DND-41 (cell line): ENCODE measurements around the gene EXOC6.
"Not testable (repeated sequence)": the region's sequence is repeated elsewhere in the genome, so short reads cannot be mapped to it uniquely, and the experiment has no call there.

ENCODE experiments used
- ATAC-seq: fragments of 200-7000 bp; cut with Tn5 transposase; 3 replicates; pipeline ENCODE4 v1.9.1; 2021; ENCODE audit warnings: low read depth; ENCODE audit not compliant: insufficient read depth
- DNase-seq: peaks from one replicate; pipeline ENCODE4 v3.0.0-alpha.2; 2020
- H2AFZ ChIP-seq: 2 replicates; pipeline ENCODE4 v1.6.0; 2012; ENCODE audit warnings: low read depth, low read length
- H3K27ac ChIP-seq: 2 replicates; pipeline ENCODE4 v1.5.1; 2012; ENCODE audit warnings: low read length, inconsistent platforms
- H3K27me3 ChIP-seq: fragments of 200-600 bp; sonication (generic); 2 replicates; pipeline ENCODE4 v1.6.0; 2012; ENCODE audit warnings: low read length, mild to moderate bottlenecking, inconsistent platforms; ENCODE audit not compliant: insufficient read depth, poor library complexity
- H3K36me3 ChIP-seq: 2 replicates; pipeline ENCODE4 v1.5.1; 2012; ENCODE audit warnings: low read length, inconsistent platforms; ENCODE audit not compliant: insufficient read depth
- H3K4me1 ChIP-seq: 2 replicates; pipeline ENCODE4 v1.5.1; 2012; ENCODE audit warnings: mild to moderate bottlenecking, low read length; ENCODE audit not compliant: insufficient read depth
- H3K4me2 ChIP-seq: 2 replicates; pipeline ENCODE4 v1.6.0; 2012; ENCODE audit warnings: mild to moderate bottlenecking, moderate library complexity, low read length, inconsistent platforms; ENCODE audit not compliant: insufficient read depth
- H3K4me3 ChIP-seq, 2 experiments: fragments of 200-600 bp in 1 of 2; shearing (Covaris generic) in 1 of 2; 2 replicates each; pipeline ENCODE4 v1.5.1; 2012 to 2016; ENCODE audit warnings: inconsistent platforms in 2 of 2, low read length in 2 of 2, mild to moderate bottlenecking in 2 of 2, low read depth in 1 of 2, moderate library complexity in 1 of 2
- H3K79me2 ChIP-seq: 2 replicates; pipeline ENCODE4 v1.6.0; 2012; ENCODE audit warnings: low read length, inconsistent platforms; ENCODE audit not compliant: insufficient read depth
- H3K9ac ChIP-seq: 2 replicates; pipeline ENCODE4 v1.6.0; 2012; ENCODE audit warnings: low read depth, mild to moderate bottlenecking, inconsistent platforms, low read length, moderate library complexity
- H3K9me3 ChIP-seq: 2 replicates; pipeline ENCODE4 v1.5.1; 2012; ENCODE audit warnings: low read length, moderate library complexity, mild to moderate bottlenecking, inconsistent platforms; ENCODE audit not compliant: insufficient read depth, severe bottlenecking
- H4K20me1 ChIP-seq: 2 replicates; pipeline ENCODE4 v1.6.0; 2012; ENCODE audit warnings: low read length; ENCODE audit not compliant: insufficient read depth
- CTCF ChIP-seq: IDR thresholded peaks from 2 replicates; pipeline ENCODE4 v1.5.1; 2012; ENCODE audit warnings: borderline replicate concordance, low read length, moderate library complexity, mild to moderate bottlenecking; ENCODE audit not compliant: poor library complexity, severe bottlenecking; ENCODE audit errors: extremely low read depth
- EZH2 ChIP-seq: IDR thresholded peaks from 3 replicates; pipeline ENCODE4 v1.6.1; 2012; ENCODE audit warnings: borderline replicate concordance, low read depth, mild to moderate bottlenecking, moderate library complexity, low read length, inconsistent platforms; ENCODE audit not compliant: severe bottlenecking

The EXOC6 gene

GRCh38 chr10:93098816-93099215 is 250.5 kb downstream of the EXOC6 start:
- H3K27ac ChIP-seq = no peak overlapping the region
- TF ChIP-seq CTCF = no peak
- TF ChIP-seq EZH2 = no peak
- H3K36me3 ChIP-seq = no peaks in the 10 kb centered on the region
- H3K4me3 ChIP-seq = no peak overlapping the region
- H3K9me3 ChIP-seq = peaks cover 2% of the 10 kb centered on the region
- DNase-seq (no peak), ATAC-seq (no peak)
- no peak overlapping the region for H3K9ac ChIP-seq
- no peak overlapping the region for H3K4me2 ChIP-seq
- H3K27me3 ChIP-seq = no peaks in the 10 kb centered on the region
- H2AFZ ChIP-seq = no peak overlapping the region
- H4K20me1 ChIP-seq = no peaks in the 10 kb centered on the region
- H3K4me1 ChIP-seq = no peaks in the 10 kb centered on the region
- no peaks in the 10 kb centered on the region for H3K79me2 ChIP-seq

GRCh38 chr10:93099670-93100069 is 251.3 kb downstream of the EXOC6 start:
- Histone ChIP-seq H3K27ac (no peak overlapping the region), H3K9me3 (peaks cover 4% of the 10 kb centered on the region), H3K4me2 (no peak overlapping the region), H3K4me3 (no peak overlapping the region), H2AFZ (no peak overlapping the region), H3K4me1 (no peaks in the 10 kb centered on the region), H3K79me2 (no peaks in the 10 kb centered on the region), H3K9ac (no peak overlapping the region), H3K36me3 (no peaks in the 10 kb centered on the region), H3K27me3 (no peaks in the 10 kb centered on the region), H4K20me1 (no peaks in the 10 kb centered on the region)
- DNase-seq (no peak), ATAC-seq (no peak)
- TF ChIP-seq EZH2 = no peak

GRCh38 chr10:93101148-93101547 is 252.8 kb downstream of the EXOC6 start:
- not testable (repeated sequence) for H3K4me2 ChIP-seq, H3K9ac ChIP-seq, H3K27me3 ChIP-seq, H3K4me1 ChIP-seq, H2AFZ ChIP-seq, H3K79me2 ChIP-seq, H3K27ac ChIP-seq, H3K9me3 ChIP-seq, H3K4me3 ChIP-seq, H4K20me1 ChIP-seq, H3K36me3 ChIP-seq, ATAC-seq, DNase-seq

- Histone ChIP-seq H3K27ac (no peak overlapping the region), H3K9ac (no peak overlapping the region), H4K20me1 (no peaks in the 10 kb centered on the region), H3K4me3 (no peak overlapping the region), H3K27me3 (no peaks in the 10 kb centered on the region), H3K79me2 (no peaks in the 10 kb centered on the region), H3K36me3 (no peaks in the 10 kb centered on the region), H3K4me1 (no peaks in the 10 kb centered on the region), H3K4me2 (no peak overlapping the region), H2AFZ (no peak overlapping the region), H3K9me3 (peaks cover 4% of the 10 kb centered on the region)
- ATAC-seq (no peak), DNase-seq (no peak)
- no peak for TF ChIP-seq EZH2
- TF ChIP-seq CTCF = no peak
Observed at GRCh38 chr10:93103953-93104352, 255.6 kb downstream of the EXOC6 start.
